Stromal cell of bone marrow (primary cell): ENCODE results near the gene DNAJC8.

Experiments
- DNase-seq: peaks from one replicate; pipeline ENCODE4 v3.0.0-alpha.2; 2012; ENCODE audit warnings: low read depth

Gene DNAJC8

DNA sequence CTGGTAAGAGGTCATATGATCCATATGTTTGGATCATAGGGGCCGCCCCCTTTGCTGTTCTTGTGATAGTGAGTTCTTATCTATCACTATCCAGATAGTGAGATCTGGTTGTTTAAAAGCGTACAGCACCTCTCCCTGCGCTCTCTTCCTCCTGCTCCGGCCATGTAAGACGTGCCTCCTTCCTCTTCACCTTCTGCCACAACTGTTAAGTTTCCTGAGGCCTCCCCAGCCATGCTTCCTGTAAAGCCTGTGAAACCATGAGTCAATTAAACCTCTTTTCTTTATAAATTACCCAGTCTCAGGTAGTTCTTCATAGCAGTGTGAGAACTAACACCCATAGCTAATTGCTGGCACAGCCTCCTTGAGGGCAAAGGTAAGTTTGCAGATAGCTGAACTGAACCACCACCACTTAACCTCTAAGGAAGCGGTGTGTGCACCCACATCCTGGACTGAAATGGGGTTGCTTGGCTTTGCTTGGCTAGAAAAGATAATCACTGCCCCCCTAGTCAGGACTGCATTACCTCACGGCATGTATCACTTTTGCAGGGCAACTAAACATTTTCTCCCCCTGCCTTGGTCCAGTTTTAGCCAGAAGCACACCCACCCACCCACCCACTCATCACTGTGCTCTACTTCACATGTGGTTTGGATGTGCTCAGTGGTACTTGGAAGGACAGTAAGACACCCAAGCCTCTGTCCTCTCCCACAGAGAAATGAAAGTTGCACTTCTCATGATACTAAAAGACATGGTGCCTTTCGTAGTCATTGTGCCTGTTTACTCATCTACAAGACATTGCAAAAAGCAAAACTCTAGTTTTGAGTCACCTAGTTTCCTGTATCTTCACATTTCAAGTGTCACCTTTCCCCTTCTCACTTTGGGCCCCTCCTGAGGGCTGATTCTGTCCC lies 33.2 kb downstream of the DNAJC8 start:
- DNase-seq, result no peak

DNA sequence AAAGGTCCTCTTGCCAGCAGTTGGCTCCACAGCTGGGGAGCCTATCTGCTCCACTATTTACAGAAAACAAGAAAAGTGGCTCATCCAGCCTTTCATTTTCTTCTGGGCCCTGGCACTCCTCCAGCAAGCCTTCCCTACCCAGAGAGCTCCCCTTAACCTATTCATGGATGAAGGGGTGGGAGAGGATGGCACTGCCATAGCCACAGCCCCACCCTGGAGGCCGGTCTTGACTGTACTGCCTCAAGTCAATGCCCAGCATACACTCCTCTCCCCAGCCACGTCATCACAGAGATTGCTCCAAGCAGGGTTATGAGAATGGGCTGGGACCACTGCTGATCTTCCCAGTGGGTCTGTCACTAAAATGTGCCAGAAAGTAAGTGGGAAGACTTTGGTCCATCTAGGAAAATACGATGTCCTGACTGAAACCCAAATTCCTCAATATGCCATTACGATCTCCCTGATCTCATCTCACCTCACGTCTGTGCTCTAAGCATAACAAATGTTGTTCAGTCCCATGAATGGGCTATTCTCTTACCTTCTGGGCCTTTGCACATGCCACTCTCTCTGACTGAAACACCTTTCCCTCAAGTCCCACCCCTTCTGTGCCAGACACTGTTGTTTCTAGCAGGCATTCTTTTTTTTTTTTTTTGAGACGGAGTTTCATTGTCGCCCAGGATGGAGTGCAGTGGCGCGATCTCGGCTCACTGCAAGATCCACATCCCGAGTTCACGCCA lies 35.0 kb downstream of the DNAJC8 start:
- no peak for DNase-seq

DNA sequence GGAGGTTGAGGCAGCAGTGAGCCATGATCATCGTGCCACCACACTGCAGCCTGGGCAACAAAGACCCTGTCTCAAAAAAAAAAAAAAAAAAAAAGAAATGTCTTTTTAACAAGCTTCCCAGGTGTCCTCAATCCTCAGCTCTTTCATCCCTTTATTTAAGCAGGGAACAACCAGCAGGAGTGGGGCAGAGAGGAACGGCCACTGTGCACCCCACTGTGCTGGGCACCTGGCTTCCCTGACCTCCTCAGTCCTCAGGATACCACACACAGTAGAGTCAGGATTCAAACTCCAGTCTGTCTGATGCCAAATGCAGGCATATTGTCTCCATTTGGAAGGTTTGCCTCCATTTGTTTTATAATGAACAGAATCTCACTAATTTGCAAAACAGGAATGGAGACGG lies 36.5 kb downstream of the DNAJC8 start:
- DNase-seq, result no peak

- DNase-seq, result no peak
These were observed 37.0 kb downstream of the DNAJC8 start for GRCh38 chr1:28195780-28196179.

DNA sequence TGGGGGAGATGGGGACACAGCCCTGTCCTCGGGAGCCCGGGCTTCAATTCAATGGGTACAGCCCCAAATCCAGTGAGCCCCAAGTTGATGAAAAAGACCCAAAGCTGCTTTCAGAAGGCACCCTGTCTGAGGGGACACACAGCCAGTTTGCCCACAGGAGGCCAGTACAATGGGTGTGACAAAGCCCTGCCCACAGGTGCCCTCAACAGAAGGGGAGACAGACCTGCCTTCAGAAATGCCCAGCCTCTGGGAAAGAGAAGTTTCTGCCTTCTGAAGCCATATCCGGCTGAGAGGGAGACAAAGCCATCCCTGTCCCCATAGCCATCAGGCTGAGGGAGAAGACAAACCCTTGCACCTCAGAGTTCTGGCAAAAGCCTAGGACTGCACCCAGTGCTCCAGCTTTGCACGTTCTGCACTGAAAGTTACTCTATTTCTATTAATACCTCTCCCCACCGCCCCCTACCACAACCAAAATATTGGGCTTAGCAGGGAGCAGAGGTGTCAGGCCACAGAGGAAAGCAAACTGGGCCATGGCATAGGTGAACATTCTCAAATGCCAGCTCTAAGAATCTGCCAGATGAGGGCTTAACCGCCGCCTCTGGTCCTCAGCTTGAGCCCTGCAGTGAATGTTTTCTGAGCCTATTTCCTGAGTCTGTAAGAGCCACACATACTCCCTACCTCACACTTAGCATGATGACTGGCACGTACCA lies 38.3 kb downstream of the DNAJC8 start:
- no peak for DNase-seq

GRCh38 chr1:28193701-28194161 lies 39.1 kb downstream of the DNAJC8 start:
- no peak for DNase-seq

- DNase-seq, result no peak
These were observed 41.7 kb downstream of the DNAJC8 start for GRCh38 chr1:28190996-28191645.

- no peak for DNase-seq
These were observed 42.4 kb downstream of the DNAJC8 start for GRCh38 chr1:28190337-28190979.

DNA sequence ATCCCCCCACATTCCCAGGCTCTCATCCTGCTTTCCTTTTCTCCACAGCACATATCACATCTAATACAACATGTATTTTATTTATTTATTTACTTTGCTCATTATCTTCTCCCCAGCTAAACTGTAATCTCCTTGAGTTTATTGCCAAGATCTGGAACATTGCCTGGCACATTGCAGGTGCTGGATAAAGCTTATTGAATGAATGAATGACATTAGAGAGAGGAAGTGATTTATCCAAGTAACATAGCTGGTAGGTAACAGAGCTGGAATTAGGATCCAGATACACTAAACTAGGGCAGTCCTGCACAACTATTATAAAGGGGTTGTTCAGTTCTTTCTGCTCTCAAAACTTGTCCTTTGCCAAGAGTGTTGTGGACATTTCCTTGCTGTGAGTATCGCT lies 47.8 kb downstream of the DNAJC8 start:
- no peak for DNase-seq

GRCh38 chr1:28180306-28181305 lies 52.2 kb downstream of the DNAJC8 start:
- no peak for DNase-seq

- no peak for DNase-seq
These were observed 53.9 kb downstream of the DNAJC8 start for GRCh38 chr1:28178690-28179485.

- DNase-seq, result no peak
These were observed 56.0 kb downstream of the DNAJC8 start, which contains the start of gene PTAFR for GRCh38 chr1:28176492-28177470. Gene PTAFR, minus strand, starts transcription at chr1:28176690. Its CDS starts 25,669 bp downstream, at chr1:28151021.

GRCh38 chr1:28175955-28176485 lies 56.8 kb downstream of the DNAJC8 start:
- DNase-seq, result no peak

DNA sequence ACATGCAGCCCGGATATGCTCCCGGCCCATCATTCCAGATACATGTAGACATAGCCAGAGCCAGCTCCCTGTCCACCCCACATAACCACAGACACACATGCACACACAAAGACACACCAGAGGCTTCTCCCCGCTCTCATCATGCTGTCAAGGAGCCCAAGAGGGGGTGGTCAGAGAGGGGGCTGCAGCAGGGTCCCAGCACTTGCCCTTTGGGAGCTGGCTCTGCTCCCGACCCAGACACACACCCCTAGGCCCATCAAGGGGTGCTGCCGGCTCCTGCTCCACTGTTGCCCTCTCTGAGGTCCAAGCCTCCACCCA lies 58.9 kb downstream of the DNAJC8 start:
- no peak for DNase-seq

GRCh38 chr1:28173151-28173979 lies 59.5 kb downstream of the DNAJC8 start:
- no peak for DNase-seq

- DNase-seq, result no peak
These were observed 60.1 kb downstream of the DNAJC8 start for GRCh38 chr1:28172713-28173150.

GRCh38 chr1:28171246-28171645 lies 61.6 kb downstream of the DNAJC8 start:
- DNase-seq, result no peak
